Fibroblast of lung (primary cell): ENCODE data around the gene HOXC12.

Experiments used
- EZH2 ChIP-seq: IDR thresholded peaks from 2 replicates; pipeline ENCODE4 v1.5.1; 2012; ENCODE audit warnings: low read length, control low read depth, mild to moderate bottlenecking; ENCODE audit errors: missing control alignments
- TF ChIP-seq, protein P1 (sequence below), 2 donors: IDR thresholded peaks in 1 of 2; conservative IDR thresholded peaks in 1 of 2; 1 replicate in 1 of 2; 2 replicates in 1 of 2; pipeline ENCODE4 v1.5.1; 2011 to 2012; ENCODE audit warnings: low read length in 2 of 2, control low read depth in 1 of 2, inconsistent platforms in 1 of 2, low read depth in 1 of 2, mild to moderate bottlenecking in 1 of 2

DNA sequence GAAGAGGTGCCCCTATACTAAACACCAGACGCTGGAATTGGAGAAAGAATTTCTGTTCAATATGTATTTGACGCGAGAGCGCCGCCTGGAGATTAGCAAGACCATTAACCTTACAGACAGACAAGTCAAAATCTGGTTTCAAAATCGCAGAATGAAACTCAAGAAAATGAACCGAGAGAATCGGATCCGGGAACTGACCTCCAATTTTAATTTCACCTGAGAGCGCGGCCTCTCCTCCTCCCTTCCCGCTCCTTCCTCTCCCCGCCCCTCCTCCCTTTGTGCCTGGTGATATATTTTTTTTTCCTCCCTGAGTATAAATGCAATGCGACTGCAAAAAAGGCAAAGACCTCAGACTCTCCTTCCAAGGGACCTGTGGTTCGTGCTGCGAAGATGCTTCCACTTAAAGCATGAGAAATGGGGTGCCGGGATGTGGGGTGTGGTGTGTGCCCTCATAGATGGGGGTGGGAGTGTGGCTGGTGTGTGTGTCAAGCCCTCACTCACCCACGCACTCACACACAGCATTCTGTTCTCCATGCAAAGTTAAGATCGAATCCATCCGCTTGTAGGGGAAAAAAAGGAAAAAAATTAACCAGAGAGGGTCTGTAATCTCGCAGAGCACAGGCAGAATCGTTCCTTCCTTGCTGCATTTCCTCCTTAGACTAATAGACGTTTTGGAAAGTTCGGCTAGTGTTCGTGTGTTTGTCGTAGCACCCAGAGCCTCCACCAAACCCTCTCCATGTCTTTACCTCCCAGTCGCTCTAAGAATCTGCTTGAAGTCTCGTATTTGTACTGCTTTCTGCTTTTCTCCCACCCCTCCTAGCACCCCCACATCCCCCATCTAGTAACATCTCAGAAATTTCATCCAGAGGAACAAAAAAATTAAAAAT is 34.8 kb downstream of the HOXC12 start:
- TF ChIP-seq, protein P1, sequence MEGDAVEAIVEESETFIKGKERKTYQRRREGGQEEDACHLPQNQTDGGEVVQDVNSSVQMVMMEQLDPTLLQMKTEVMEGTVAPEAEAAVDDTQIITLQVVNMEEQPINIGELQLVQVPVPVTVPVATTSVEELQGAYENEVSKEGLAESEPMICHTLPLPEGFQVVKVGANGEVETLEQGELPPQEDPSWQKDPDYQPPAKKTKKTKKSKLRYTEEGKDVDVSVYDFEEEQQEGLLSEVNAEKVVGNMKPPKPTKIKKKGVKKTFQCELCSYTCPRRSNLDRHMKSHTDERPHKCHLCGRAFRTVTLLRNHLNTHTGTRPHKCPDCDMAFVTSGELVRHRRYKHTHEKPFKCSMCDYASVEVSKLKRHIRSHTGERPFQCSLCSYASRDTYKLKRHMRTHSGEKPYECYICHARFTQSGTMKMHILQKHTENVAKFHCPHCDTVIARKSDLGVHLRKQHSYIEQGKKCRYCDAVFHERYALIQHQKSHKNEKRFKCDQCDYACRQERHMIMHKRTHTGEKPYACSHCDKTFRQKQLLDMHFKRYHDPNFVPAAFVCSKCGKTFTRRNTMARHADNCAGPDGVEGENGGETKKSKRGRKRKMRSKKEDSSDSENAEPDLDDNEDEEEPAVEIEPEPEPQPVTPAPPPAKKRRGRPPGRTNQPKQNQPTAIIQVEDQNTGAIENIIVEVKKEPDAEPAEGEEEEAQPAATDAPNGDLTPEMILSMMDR (conservative IDR thresholded peaks at IDR 0.05 in 1 of 2, IDR thresholded peaks at IDR 0.05 in 1 of 2; ENCODE audit: low read depth in 1 of 2, low read length in 2 of 2): peak; percentile 56 to 59
- TF ChIP-seq EZH2: peak; percentile 71
